Liver (tissue), 9 donors: ENCODE measurements around the gene SHROOM1. TPM values are rescaled to one million over a fixed set of nuclear protein-coding genes. Genes with fewer than 3 reads are reported as not detected.

Source experiments
- DNase-seq: peaks from one replicate; pipeline ENCODE4 v3.0.0-alpha.2; 2017; ENCODE audit warnings: low spot score
- H3K27ac ChIP-seq, 2 donors: one replicate each; pipeline ENCODE4 v1.7.0; 2013; ENCODE audit warnings: inconsistent platforms in 2 of 2, low read length in 2 of 2, control low read depth in 1 of 2, low read depth in 1 of 2, mild to moderate bottlenecking in 1 of 2
- H3K27me3 ChIP-seq, 4 donors: one replicate each; pipeline versions ENCODE4 v1.6.1 to v1.7.0; 2013; ENCODE audit warnings: low read length in 3 of 4, inconsistent platforms in 1 of 4, mild to moderate bottlenecking in 1 of 4, moderate library complexity in 1 of 4; ENCODE audit not compliant: control insufficient read depth in 4 of 4, insufficient read depth in 4 of 4
- H3K36me3 ChIP-seq, 4 donors: one replicate each; pipeline versions ENCODE4 v1.6.1 to v1.7.0; 2013; ENCODE audit warnings: low read length in 3 of 4, mild to moderate bottlenecking in 3 of 4, low read depth in 1 of 4, moderate library complexity in 1 of 4; ENCODE audit not compliant: control insufficient read depth in 4 of 4, insufficient read depth in 3 of 4
- H3K4me1 ChIP-seq, 4 donors: one replicate each; pipeline versions ENCODE4 v1.6.1 to v1.7.0; 2013; ENCODE audit warnings: low read length in 3 of 4, mild to moderate bottlenecking in 3 of 4, moderate library complexity in 1 of 4; ENCODE audit not compliant: control insufficient read depth in 4 of 4, insufficient read depth in 4 of 4
- H3K4me3 ChIP-seq, 3 donors: one replicate each; pipeline versions ENCODE4 v1.6.1 to v1.7.0; 2013; ENCODE audit warnings: low read length in 3 of 3, control low read depth in 1 of 3, low read depth in 1 of 3, mild to moderate bottlenecking in 1 of 3
- H3K9ac ChIP-seq, 2 donors: one replicate each; pipeline ENCODE4 v1.7.0; 2013; ENCODE audit warnings: low read length in 2 of 2, mild to moderate bottlenecking in 2 of 2, moderate library complexity in 2 of 2, control low read depth in 1 of 2, low read depth in 1 of 2
- H3K9me3 ChIP-seq, 4 donors: one replicate each; pipeline versions ENCODE4 v1.6.1 to v1.7.0; 2013; ENCODE audit warnings: low read length in 3 of 4; ENCODE audit not compliant: control insufficient read depth in 4 of 4
- ATF3 ChIP-seq: IDR thresholded peaks from 2 replicates; pipeline ENCODE4 v1.6.1; 2016; ENCODE audit warnings: antibody characterized with exemption
- CTCF ChIP-seq: fragments of 150-350 bp; IDR thresholded peaks from 2 replicates; pipeline ENCODE4 v1.5.1; 2017; ENCODE audit warnings: improper control_type of control experiment, low read depth, low read length; ENCODE audit not compliant: missing input control
- EGR1 ChIP-seq, 2 donors: IDR thresholded peaks; 2 replicates each; pipeline ENCODE4 v1.6.1; 2016 to 2018; ENCODE audit warnings: antibody characterized with exemption in 2 of 2, low read depth in 2 of 2
- FOXA1 ChIP-seq: IDR thresholded peaks from 2 replicates; pipeline ENCODE4 v1.6.1; 2016; ENCODE audit warnings: antibody characterized with exemption
- FOXA2 ChIP-seq: IDR thresholded peaks from 2 replicates; pipeline ENCODE4 v1.6.1; 2016; ENCODE audit warnings: antibody characterized with exemption
- GABPA ChIP-seq, 2 donors: IDR thresholded peaks in 1 of 2; conservative IDR thresholded peaks in 1 of 2; 2 replicates each; pipeline ENCODE4 v1.6.1; 2016; ENCODE audit warnings: antibody characterized with exemption in 2 of 2, mild to moderate bottlenecking in 1 of 2, moderate library complexity in 1 of 2
- HNF4A ChIP-seq, 2 donors: conservative IDR thresholded peaks; 2 replicates each; pipeline ENCODE4 v1.6.1; 2016; ENCODE audit warnings: antibody characterized with exemption in 2 of 2, mild to moderate bottlenecking in 2 of 2
- HNF4G ChIP-seq: IDR thresholded peaks from 2 replicates; pipeline ENCODE4 v1.6.1; 2016; ENCODE audit warnings: antibody characterized with exemption
- JUND ChIP-seq, 2 donors: IDR thresholded peaks; 2 replicates each; pipeline ENCODE4 v1.6.1; 2016; ENCODE audit warnings: antibody characterized with exemption in 2 of 2
- MAX ChIP-seq: IDR thresholded peaks from 2 replicates; pipeline ENCODE4 v1.6.1; 2016; ENCODE audit warnings: antibody characterized with exemption
- NR2F2 ChIP-seq: IDR thresholded peaks from 2 replicates; pipeline ENCODE4 v1.6.1; 2016; ENCODE audit warnings: antibody characterized with exemption
- RAD21 ChIP-seq, 2 donors: IDR thresholded peaks; 2 replicates each; pipeline ENCODE4 v1.6.1; 2016; ENCODE audit warnings: antibody characterized with exemption in 2 of 2, mild to moderate bottlenecking in 2 of 2
- REST ChIP-seq: IDR thresholded peaks from 2 replicates; pipeline ENCODE4 v1.6.1; 2016; ENCODE audit warnings: antibody characterized with exemption, mild to moderate bottlenecking
- RXRA ChIP-seq, 2 donors: IDR thresholded peaks; 2 replicates each; pipeline ENCODE4 v1.6.1; 2017 to 2018; ENCODE audit warnings: antibody characterized with exemption in 2 of 2, mild to moderate bottlenecking in 1 of 2
- SP1 ChIP-seq: IDR thresholded peaks from 2 replicates; pipeline ENCODE4 v1.6.1; 2018; ENCODE audit warnings: antibody characterized with exemption, mild to moderate bottlenecking
- TAF1 ChIP-seq: conservative IDR thresholded peaks from 2 replicates; pipeline ENCODE4 v1.6.1; 2016; ENCODE audit warnings: antibody characterized with exemption, mild to moderate bottlenecking
- YY1 ChIP-seq: IDR thresholded peaks from 2 replicates; pipeline ENCODE4 v1.6.1; 2016; ENCODE audit warnings: antibody characterized with exemption, mild to moderate bottlenecking
- ZBTB33 ChIP-seq: IDR thresholded peaks from 2 replicates; pipeline ENCODE4 v1.6.1; 2016; ENCODE audit warnings: antibody characterized with exemption
- WGBS: extraction: QIAGEN DNeasy Blood & Tissue Kit; methylation state at CpG from one replicate; pipeline ENCODE4 v1.1.7; 2013; 5-methylcytosine and 5-hydroxymethylcytosine counted together
- polyA plus RNA-seq, 2 donors: library from polyadenylated mRNA; stranded (reverse) in 1 of 2; unstranded in 1 of 2; fragments of 200-250 nt in 1 of 2; fragments of >200 nt in 1 of 2; fragmentation: Nextera tagmentation in 1 of 2; extraction: Ambion mirVana in 1 of 2; gene quantifications; one replicate each; pipeline versions ENCODE4 v1.2.1 to v1.2.3, GENCODE V29; 2013 to 2015
- total RNA-seq, 2 donors: library from RNA; depleted of rRNA; stranded (reverse); fragments of >200 nt; gene quantifications; one replicate each; pipeline ENCODE4 v1.2.3, GENCODE V29; 2014
- donor health status: healthy.
- donor health status: healthy.
- donor health status: healthy.
- donor health status: healthy.
- donor health status: healthy.

SHROOM1 gene
- total and polyA plus RNA-seq, 4 donors = 6.1 to 28.5 (median 18.3) TPM

GRCh38 chr5:132876020-132876759, 45.7 kb upstream of the SHROOM1 start (continued):
- no peak for TF ChIP-seq ZBTB33
- TF ChIP-seq EGR1 (IDR thresholded peaks at IDR 0.05; ENCODE audit: low read depth in 2 of 2) = peak in 1 of 2 donors; percentile 10

GRCh38 chr5:132873930-132874271, 43.5 kb upstream of the SHROOM1 start:
- Histone ChIP-seq H3K27ac (peak overlapping the region; percentile 90 to 98), H3K27me3 (no peaks in the 10 kb centered on the region), H3K9me3 (no peaks in the 10 kb centered on the region), H3K36me3 (peaks cover 3 to 17% (median 9%) of the 10 kb centered on the region in 4 donors), H3K4me1 (peaks cover 15 to 43% (median 32%) of the 10 kb centered on the region in 4 donors), H3K9ac (peak overlapping the region; percentile 98 to 100), H3K4me3 (peak overlapping the region; percentile 54 to 81 (median 72))
- no peak for DNase-seq
- peak in 1 of 2 donors; percentile 9 for TF ChIP-seq EGR1 (IDR thresholded peaks at IDR 0.05; ENCODE audit: low read depth in 2 of 2)
- no peak for TF ChIP-seq HNF4G
- 38% methylated on average over 3 of the region's 3 CpGs for WGBS

GRCh38 chr5:132873119-132873929, 42.9 kb upstream of the SHROOM1 start, which contains the start of gene LEAP2:
LEAP2 (plus strand) TSS chr5:132873668; CDS start chr5:132873695, 27 bp downstream.
- peak within 1 kb of the TSS; percentile 90 to 98 for H3K27ac ChIP-seq
- H3K4me3 ChIP-seq = peak within 1 kb of the TSS; percentile 54 to 81 (median 72)
- peak within 1 kb of the TSS; percentile 98 to 100 for H3K9ac ChIP-seq
- H3K27me3 ChIP-seq = no peaks in the 10 kb centered on the region
- DNase-seq = peak; percentile 61
- 23% methylated on average over 6 of the region's 6 CpGs for WGBS
- peaks cover 3 to 22% (median 12%) of the 10 kb centered on the region in 4 donors for H3K36me3 ChIP-seq
- no peaks in the 10 kb centered on the region for H3K9me3 ChIP-seq
- TF ChIP-seq RAD21 (IDR thresholded peaks at IDR 0.05) (peak; percentile 34 to 54), SP1 (peak; percentile 97), HNF4A (conservative IDR thresholded peaks at IDR 0.05) (peak; percentile 97 to 98), FOXA2 (peak; percentile 88), FOXA1 (peak; percentile 88), MAX (peak; percentile 88), HNF4G (peak; percentile 98), ZBTB33 (peak; percentile 95), YY1 (peak; percentile 94), REST (peak; percentile 96), ATF3 (peak; percentile 67), RXRA (IDR thresholded peaks at IDR 0.05) (peak; percentile 91 to 97), JUND (IDR thresholded peaks at IDR 0.05) (peak; percentile 86 to 96), CTCF (no peak), GABPA (IDR thresholded peaks at IDR 0.05 in 1 of 2, conservative IDR thresholded peaks at IDR 0.05 in 1 of 2) (peak in 1 of 2 donors; percentile 76), TAF1 (peak; percentile 98), EGR1 (IDR thresholded peaks at IDR 0.05; ENCODE audit: low read depth in 2 of 2) (peak; percentile 20 to 71), NR2F2 (no peak)
- H3K4me1 ChIP-seq = peaks cover 15 to 47% (median 32%) of the 10 kb centered on the region in 4 donors
